NCI-H1436 (cell line): ENCODE data around the gene MVP.
"Not testable (repeated sequence)": the region's sequence is repeated elsewhere in the genome, so short reads cannot be mapped to it uniquely, and the experiment has no call there.

Experiments used
- DNase-seq: peaks from one replicate; lab custom pipeline; 2025; lab: John Stamatoyannopoulos, UW

The MVP gene

DNA sequence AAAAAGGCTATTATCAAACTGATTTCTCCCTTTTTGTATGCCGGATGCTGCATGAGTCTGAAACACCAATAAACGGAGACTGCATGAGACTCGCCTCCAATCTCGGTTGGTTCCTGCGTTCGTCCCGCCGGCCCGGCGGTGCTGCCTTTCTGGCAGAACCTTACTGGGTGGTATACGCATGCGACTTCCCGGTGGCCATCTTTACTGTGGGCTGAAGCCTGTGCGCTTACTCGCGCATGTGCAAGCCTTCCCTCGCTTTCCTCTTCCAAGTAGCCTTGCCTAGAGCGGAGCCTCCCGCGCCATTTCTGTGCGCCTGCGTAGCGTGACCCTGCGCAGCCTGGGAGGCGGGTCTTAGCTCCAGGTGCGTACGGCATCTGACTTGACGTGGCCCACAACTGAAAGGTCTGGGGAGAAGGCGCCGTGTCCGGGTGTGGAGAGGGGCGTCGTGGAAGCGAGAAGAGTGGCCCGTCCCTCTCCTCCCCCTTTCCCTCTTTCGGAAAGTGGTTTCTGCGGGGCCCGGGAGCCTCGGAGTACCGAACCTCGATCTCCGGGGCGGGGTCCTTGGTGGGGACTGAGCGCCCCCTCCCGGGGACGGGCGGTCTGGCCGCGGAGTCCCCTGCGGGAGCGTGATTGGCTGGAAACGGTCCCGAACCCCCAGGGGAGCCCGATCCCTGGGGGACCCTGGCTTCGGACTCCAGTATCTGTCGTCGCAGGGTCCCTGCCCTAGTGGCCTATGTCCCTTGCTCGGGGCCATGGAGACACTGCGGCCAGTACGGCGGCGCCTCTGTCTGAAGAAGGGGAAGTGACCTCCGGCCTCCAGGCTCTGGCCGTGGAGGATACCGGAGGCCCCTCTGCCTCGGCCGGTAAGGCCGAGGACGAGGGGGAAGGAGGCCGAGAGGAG, 4.2 kb upstream of the MVP start, which contains the start of gene PAGR1:
Gene PAGR1, plus strand, starts transcription at position 360 of the 901 bp plus-strand sequence. Its CDS starts 374 bp downstream, at position 734.
- DNase-seq, result peak; percentile 98

GRCh38 chr16:29816694-29817441, 3.4 kb upstream of the MVP start:
- DNase-seq, result peak; percentile 30

DNA sequence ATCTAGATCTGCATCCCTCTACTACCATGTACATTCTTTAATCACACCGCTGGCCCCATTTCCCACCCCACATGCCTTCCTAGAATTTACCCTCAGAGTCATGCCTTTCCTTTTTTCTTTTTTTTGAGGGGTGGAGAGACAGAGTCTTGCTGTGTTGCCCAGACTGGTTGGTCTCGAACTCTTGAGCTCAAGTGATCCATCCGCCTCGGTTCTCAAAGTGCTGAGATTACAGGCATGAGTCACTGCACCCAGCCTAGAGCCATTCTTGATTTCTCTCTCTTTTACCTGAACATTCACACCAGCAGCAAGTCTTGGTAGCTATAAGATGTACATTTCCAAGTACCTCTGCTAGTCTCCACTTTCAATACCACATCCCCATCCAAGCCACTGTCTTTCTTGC, 2.2 kb upstream of the MVP start:
- no peak for DNase-seq

- DNase-seq, result no peak
These were observed 756 bp upstream of the MVP start for GRCh38 chr16:29819506-29819905.

DNA sequence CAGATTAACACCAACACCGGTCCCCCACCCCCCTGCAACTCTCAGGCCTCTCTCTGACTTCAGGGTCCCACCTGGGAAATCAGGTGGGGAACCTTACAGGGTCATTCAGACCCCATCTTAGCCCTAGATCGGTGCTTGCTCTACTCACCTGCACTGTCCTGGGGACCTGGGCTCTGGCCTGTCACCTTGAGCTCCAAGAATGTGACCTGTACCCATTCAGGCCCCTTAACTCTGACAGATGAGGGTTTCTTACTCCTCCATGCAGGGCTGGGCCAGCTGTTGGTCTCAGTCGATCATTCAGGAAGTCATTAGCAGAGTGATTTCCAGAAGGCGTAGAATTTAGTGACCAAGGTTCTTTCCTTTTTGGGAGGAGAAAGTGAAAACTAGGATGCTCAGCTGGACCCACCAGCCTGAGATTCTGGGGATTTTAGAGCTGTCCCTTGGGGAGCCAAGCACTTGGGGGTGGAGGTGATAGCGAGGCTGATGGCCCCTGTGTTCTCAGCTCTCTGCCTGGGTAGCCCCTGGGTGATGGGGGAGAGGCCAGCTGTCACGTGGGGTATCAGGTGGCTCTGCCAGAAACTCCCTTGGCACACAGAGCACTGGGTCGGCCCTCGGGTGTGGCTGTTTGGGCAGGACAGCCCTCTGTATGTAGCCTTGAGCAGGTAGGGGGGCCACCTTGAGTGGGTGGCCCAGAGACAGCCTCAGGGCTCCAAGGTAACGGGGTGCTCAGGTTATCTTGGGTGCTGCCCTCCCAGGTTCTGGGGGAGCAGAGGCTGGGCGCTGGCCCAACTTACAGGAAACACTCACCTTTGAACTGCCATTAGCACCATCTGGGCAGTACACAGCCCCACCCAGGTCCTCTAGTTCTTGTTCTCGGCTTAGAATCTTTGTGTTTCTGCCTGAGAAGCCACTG, 724 bp downstream of the MVP start:
- no peak for DNase-seq

DNA sequence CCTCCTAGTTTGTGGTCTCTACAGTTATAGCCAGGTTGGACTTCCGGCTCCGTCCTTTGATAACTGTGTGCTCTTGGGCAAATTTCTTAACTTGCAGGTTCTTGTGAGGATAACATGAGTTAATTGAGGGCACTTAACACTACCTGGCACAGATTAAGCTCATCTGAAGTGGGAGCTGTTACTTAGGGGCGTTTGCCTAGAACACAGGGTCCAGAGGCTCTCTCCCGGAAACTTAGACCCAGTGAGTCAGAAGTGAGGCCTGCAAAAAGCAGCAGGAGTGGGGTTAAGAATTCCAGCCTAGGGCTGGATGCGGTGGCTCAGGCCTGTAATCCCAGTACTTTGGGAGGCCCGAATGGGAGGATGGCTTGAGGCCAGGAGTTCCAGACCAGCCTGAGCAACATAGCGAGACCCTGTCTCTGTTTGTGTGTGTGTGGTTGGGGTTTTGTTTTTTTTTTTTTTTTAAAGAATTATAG, 1.4 kb downstream of the MVP start:
- DNase-seq, result no peak

GRCh38 chr16:29824589-29825144, 4.4 kb downstream of the MVP start:
- no peak for DNase-seq

DNA sequence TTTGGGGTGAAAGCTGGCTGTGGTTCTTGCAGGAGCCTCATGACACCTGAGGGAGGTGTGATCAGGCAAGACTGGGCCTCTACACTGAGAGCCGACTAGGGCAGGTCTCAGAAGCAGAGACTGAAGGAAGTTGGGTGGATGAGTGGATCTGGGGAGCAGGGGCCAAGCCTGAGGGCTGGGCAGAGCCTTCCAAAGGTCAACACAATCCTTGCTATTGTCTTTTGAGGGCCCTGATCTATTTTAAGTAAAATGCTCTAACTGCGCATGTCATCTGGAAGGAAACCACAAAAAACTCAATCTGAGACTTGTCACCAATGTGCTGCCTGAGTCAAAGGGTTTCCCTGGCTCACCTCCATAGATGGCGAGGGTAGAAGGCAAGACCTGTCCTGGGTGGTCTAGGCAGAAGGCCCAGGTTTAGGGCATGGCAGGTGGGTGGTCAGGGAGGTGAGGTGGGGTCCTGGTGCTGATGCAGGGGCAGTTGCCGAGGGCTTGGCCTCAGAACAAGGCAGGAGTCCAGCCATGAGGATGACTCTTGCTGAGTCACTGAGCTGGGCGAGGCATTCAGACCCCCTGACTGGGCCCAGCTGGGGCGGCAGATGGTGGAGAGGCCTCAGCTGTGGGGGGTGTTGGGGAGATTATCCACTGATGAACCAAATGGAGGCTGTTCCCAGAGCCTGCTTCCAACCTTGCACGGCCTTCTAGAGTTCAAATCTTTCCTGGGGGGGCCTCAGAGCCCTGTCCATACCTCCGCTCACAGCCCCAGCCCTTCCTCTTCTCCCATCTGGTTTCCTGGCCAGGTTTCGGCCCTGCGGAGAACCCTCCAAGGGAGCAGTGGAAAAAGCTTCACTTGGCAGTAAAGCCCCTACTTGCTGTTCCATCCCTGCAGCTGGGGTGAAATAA, 5.1 kb downstream of the MVP start:
- no peak for DNase-seq

DNA sequence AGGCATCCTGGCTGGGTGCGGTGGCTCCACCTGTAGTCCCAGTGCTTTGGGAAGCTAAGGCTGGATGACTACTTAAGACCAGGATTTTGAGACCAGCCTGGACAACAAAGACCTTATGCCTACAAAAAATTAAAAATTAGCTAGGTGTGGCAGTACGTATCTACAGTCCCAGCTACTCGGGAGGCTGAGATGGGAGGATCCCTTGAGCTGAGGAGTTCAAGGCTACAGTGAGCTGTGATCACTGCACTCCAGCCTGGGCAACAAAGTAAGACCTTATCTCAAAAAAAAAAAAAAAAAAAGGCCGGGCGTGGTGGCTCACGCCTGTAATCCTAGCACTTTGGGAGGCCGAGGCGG, 6.1 kb downstream of the MVP start:
- DNase-seq, result no peak

- no peak for DNase-seq
These were observed 10.5 kb downstream of the MVP start for GRCh38 chr16:29830774-29831173.

- no peak for DNase-seq
These were observed 11.2 kb downstream of the MVP start for GRCh38 chr16:29831490-29831889.

GRCh38 chr16:29833219-29833618, 13.0 kb downstream of the MVP start:
- not testable (repeated sequence) for DNase-seq

- DNase-seq, result no peak
These were observed 13.8 kb downstream of the MVP start for GRCh38 chr16:29834079-29834478.

DNA sequence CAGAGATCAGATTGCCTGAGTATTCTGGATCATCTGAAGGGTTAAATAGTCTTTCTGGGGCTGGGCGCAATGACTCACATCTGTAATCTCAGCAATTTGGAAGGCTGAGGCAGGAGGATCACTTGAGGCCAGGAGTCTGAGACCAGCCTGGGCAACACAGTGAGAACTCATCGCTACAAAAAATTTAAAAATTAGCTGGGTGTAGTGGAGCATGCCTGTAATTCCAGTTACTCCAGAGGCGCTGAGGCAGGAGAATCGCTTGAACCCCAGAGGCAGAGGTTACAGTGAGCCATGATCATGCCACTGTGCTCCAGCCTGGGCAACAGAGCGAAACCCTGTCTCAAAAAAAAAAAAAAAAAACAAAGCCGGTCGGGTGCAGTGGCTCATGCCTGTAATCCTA, 15.7 kb downstream of the MVP start:
- DNase-seq, result no peak

DNA sequence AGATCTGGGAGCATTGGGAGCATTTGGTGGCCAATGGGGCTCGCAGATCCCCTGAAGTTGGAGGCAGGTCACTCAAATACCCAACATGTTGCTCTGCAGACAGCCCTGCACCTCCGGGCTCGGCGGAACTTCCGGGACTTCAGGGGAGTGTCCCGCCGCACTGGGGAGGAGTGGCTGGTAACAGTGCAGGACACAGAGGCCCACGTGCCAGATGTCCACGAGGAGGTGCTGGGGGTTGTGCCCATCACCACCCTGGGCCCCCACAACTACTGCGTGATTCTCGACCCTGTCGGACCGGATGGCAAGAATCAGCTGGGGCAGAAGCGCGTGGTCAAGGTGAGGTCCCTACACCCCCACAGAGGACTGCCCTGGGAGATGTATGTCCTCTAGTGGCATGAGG, 16.4 kb downstream of the MVP start:
- DNase-seq, result no peak

- no peak for DNase-seq
These were observed 17.6 kb downstream of the MVP start for GRCh38 chr16:29837841-29838240.

DNA sequence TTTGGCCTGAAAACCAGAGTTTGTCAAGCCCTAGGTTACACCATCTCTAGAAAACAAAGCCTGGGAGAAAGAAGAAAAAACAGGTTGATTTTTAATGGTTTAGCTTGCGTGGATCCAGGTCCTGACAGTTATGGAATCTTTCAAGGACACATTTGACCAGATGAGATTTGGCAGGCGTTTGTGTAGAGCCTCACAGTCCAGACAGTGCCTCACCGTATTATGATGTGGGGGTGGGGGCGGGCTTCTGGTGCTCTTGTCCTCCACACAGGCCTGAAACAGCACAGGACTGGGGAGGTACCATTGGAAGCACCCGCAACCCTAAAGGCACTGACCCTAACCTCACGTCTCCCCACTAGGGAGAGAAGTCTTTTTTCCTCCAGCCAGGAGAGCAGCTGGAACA, 19.6 kb downstream of the MVP start:
- no peak for DNase-seq

DNA sequence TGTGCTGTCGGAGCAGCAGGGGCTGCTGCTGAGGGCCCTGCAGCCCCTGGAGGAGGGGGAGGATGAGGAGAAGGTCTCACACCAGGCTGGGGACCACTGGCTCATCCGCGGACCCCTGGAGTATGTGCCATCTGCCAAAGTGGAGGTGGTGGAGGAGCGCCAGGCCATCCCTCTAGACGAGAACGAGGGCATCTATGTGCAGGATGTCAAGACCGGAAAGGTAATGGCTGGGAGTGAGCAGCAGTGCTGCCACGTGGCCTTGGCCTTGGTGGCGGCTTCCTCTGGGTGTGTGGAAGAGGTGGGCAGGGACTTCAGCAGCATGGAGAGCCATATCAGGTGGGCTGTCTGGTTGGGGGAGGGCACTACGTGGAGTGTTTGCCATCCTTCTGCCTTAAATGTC, 20.0 kb downstream of the MVP start:
- DNase-seq, result no peak

DNA sequence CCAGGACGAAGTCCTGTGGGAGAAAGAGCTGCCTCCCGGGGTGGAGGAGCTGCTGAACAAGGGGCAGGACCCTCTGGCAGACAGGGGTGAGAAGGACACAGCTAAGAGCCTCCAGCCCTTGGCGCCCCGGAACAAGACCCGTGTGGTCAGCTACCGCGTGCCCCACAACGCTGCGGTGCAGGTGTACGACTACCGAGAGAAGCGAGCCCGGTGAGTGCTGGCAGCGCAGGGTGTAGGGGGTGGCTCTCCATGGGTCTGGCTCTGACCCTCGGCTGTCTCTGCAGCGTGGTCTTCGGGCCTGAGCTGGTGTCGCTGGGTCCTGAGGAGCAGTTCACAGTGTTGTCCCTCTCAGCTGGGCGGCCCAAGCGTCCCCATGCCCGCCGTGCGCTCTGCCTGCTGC, 21.4 kb downstream of the MVP start:
- DNase-seq, result no peak

DNA sequence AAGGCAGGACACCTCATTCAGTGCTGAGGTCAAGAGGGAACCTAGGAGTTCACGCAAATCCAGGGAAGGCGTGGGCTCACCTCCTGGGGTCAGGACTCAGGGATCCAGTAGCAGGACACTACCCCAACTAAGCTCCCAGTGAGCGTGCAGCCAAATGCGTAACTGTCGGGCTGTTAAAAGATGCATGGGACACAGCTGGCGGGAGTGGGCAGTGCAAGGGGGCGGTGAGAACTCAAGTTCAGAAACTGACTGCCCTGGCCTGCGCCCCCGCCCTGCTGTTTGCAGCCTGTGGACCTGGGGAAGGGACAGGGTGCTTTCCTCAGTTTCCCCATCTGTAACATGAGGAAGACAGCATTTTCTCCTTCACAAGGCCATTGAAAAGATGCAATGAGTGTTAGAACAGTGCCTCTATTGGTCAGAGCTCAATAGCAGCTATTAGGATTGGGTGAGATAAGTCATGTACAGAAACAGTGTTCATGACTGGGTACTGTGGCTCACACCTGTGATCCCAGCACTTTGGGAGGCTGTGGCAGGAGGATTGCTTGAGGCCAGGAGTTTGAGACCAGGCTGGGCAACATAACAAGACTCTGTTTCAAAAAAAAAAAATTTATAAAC, 22.6 kb downstream of the MVP start:
- no peak for DNase-seq
